GM06990 (cell line): ENCODE results near the gene TIA1.

Source experiments
- DNase-seq: peaks from one replicate; pipeline ENCODE4 v3.0.0-alpha.2; 2011; ENCODE audit not compliant: insufficient read length; ENCODE audit errors: extremely low read depth
- H3K27me3 ChIP-seq: replicated peaks from 2 replicates; pipeline ENCODE4 v1.6.0; 2011; ENCODE audit warnings: low read length; ENCODE audit not compliant: control insufficient read depth, insufficient read depth
- H3K36me3 ChIP-seq: 2 replicates; pipeline ENCODE4 v1.5.1; 2011; ENCODE audit warnings: low read length; ENCODE audit not compliant: control insufficient read depth, insufficient read depth
- H3K4me3 ChIP-seq: replicated peaks from 2 replicates; pipeline ENCODE4 v1.5.1; 2011; ENCODE audit warnings: low read depth, mild to moderate bottlenecking, control low read depth, low read length
- CTCF ChIP-seq: IDR thresholded peaks from 2 replicates; pipeline ENCODE4 v1.5.1; 2011; ENCODE audit warnings: low read length, control low read depth, mild to moderate bottlenecking, inconsistent platforms; ENCODE audit not compliant: insufficient read depth, poor library complexity, severe bottlenecking

The TIA1 gene

GRCh38 chr2:70201831-70202230, 46.6 kb downstream of the TIA1 start:
- DNase-seq, result no peak
- no peak overlapping the region for H3K4me3 ChIP-seq
- no peak for TF ChIP-seq CTCF
- H3K36me3 ChIP-seq, result no peaks in the 10 kb centered on the region
- no peaks in the 10 kb centered on the region for H3K27me3 ChIP-seq

- TF ChIP-seq CTCF, result no peak
- Histone ChIP-seq H3K36me3 (no peaks in the 10 kb centered on the region), H3K4me3 (no peak overlapping the region), H3K27me3 (no peaks in the 10 kb centered on the region)
- no peak for DNase-seq
Measured at GRCh38 chr2:70201225-70201768, 47.1 kb downstream of the TIA1 start.

- Histone ChIP-seq H3K4me3 (no peak overlapping the region), H3K27me3 (no peaks in the 10 kb centered on the region), H3K36me3 (no peaks in the 10 kb centered on the region)
- TF ChIP-seq CTCF, result peak; percentile 2
- no peak for DNase-seq
Measured at GRCh38 chr2:70199320-70199864, 49.0 kb downstream of the TIA1 start.

- H3K36me3 ChIP-seq, result no peaks in the 10 kb centered on the region
- no peak overlapping the region for H3K4me3 ChIP-seq
- no peak for TF ChIP-seq CTCF
- H3K27me3 ChIP-seq, result no peaks in the 10 kb centered on the region
- DNase-seq, result no peak
Measured at GRCh38 chr2:70192516-70192915, 55.9 kb downstream of the TIA1 start.

- peak overlapping the region; percentile 75 for H3K4me3 ChIP-seq
- H3K36me3 ChIP-seq, result no peaks in the 10 kb centered on the region
- H3K27me3 ChIP-seq, result no peaks in the 10 kb centered on the region
- no peak for DNase-seq
- TF ChIP-seq CTCF, result no peak
Measured at GRCh38 chr2:70191244-70191735, 57.1 kb downstream of the TIA1 start.
